Stimulated activated CD4-positive, alpha-beta T cell treated with anti-CD3 and anti-CD28 coated beads, Interleukin-4, amount 100 ng/mL, for 4 hours (primary cell): ENCODE measurements around the gene SH3D21.
A peak's percentile ranks its signal among the peaks of the same experiment; 100 is the strongest.

Experiments
- DNase-seq, 2 experiments: peaks; one replicate each; pipeline ENCODE4 v3.0.0-alpha.2; 2020

SH3D21 gene

GRCh38 chr1:36303650-36304360 is 2.4 kb upstream of the SH3D21 start:
- DNase-seq: no peak

- DNase-seq: no peak
Measured at GRCh38 chr1:36304521-36304920, 1.6 kb upstream of the SH3D21 start.

DNA sequence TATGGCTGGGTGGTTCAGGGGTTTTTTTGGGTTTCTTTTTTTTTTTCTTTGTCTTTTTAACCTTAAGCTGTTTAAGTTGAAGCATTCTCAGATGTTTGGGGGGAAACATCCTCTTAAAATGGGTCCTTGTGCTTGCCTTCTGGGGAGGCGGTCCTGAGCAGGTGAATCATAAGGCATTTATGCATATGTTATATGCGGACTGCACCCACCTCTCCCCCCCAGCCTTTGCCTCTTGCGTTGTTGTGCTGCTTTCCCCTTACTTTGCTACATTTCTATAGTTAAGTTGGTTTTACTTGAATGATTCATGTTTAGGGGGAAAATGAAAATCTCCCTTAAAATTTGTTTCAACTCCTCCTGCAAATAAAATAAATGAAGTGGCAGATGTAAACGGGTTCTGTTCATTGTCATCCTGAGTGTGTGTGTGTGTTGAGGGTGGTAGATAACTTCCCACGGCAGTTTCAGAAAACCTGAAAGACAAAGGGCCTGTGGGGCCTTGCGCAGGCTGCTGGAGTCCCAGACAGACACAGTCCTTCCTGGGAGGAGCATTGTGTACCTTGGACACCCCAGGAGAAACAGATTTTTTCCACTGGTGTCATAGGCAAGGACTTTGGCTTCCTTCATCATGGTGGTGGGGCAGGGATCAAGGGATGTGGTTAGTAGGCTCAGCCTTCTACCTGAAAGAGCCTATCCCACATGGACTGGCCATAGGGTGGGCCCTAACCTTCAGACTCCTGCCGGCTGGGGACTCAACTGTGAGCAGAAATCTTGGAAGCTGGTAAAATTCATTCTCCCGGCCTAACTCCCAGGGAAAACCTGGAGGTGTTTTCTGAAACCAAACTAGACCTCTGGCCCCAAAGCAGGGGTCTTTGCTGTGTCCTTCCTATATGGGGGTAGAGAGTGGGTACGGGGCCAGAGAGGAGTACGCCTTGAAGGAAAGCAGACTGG is 926 bp upstream of the SH3D21 start:
- peak in 1 of 2 experiments; percentile 38 for DNase-seq

DNA sequence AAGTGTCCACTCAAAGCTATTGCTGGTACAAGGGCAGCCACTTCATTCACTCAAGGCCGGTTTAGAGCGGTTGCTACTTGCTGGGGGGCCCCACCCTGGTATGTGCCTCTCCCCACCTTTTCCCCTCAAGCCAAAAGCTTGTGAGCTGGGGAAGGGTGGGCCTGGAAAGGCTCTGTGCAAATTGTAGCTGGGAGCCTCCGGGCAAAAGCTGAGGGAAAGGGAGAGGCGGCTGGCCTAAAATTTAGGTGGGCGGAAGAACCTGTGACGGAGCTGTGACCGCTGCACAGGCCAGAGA is 306 bp upstream of the SH3D21 start:
- DNase-seq: no peak

DNA sequence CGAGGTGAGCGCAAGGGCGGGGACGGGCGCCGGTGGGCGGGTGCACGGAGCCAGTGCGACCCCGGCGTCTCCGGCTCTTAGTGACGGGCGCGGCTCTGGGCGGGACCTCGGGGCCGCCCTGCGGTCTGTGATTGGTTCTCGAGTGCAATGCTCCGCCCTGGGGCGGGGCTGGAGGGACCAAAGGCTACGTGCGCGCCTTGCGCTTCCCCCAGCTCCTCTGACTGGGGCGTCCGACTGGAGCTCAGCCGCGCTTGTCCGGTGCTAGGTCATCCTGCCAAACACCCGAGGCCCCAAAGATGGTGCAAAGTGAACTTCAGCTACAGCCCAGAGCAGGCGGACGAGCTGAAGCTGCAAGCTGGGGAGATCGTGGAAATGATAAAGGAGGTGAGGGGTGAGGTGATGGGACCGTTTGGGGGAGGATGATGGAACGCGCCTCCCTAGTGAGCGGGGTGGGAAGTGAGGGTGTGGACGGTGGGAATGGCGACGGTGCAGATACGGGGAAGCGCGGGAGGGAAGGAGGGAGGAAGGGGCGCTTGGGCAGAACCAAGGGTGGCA is 811 bp downstream of the SH3D21 start:
- peak; percentile 89 to 91 for DNase-seq

DNA sequence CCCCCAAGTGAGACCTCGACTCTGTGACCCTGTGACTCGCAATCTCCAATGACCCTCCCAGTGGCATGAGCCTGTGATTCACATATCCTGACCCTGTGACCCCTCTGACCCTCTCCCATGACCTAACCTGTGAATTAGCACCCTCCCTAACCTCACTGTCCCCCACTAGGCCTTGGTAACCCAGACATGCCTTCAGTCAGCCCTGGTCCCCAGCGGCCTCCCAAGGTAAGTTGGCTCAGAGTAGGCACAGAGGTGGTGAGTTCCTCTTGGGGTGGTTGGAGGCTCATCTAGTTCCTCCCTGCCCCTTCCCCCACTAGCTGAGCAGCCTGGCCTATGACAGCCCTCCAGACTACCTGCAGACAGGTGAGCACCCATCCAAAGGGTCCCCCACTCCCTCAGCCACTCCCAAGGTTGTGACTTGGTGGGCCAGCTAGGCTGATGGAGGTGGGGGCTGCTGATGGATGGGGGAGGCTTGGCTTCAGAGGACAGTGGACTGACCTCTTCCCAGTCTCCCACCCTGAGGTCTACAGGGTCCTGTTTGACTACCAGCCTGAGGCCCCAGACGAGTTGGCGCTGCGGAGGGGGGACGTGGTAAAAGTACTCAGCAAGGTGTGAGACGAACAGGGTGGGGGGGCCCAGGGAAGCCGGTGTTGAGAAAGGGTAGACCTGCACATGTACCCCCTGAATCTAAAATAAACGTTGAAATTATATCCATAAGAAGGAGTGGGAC is 1.6 kb downstream of the SH3D21 start:
- no peak for DNase-seq

DNA sequence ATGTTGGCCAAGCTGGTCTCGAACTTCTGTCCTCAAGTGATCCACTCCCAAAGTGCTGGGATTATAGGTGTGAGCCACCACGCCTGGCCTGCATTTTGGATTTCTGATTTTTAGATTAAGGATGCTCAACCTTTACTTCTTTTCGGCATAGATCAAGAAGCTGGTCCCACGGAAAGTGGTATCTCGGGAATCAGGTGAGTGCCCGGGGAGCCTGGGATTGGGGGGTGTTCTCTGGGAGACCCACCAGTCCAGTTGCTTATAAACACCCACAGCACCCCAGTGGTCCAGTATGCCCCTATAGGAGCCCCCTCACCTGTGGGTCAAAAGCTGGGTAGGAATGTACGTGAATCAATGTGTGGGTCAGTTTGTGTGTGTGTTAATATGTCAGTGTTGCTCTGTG is 3.2 kb downstream of the SH3D21 start:
- DNase-seq: no peak

GRCh38 chr1:36320291-36320761 is 14.2 kb downstream of the SH3D21 start:
- no peak for DNase-seq

- DNase-seq: no peak
Measured at GRCh38 chr1:36320767-36321118, 14.6 kb downstream of the SH3D21 start.

GRCh38 chr1:36321119-36321951 is 15.2 kb downstream of the SH3D21 start:
- DNase-seq: peak; percentile 14 to 44

DNA sequence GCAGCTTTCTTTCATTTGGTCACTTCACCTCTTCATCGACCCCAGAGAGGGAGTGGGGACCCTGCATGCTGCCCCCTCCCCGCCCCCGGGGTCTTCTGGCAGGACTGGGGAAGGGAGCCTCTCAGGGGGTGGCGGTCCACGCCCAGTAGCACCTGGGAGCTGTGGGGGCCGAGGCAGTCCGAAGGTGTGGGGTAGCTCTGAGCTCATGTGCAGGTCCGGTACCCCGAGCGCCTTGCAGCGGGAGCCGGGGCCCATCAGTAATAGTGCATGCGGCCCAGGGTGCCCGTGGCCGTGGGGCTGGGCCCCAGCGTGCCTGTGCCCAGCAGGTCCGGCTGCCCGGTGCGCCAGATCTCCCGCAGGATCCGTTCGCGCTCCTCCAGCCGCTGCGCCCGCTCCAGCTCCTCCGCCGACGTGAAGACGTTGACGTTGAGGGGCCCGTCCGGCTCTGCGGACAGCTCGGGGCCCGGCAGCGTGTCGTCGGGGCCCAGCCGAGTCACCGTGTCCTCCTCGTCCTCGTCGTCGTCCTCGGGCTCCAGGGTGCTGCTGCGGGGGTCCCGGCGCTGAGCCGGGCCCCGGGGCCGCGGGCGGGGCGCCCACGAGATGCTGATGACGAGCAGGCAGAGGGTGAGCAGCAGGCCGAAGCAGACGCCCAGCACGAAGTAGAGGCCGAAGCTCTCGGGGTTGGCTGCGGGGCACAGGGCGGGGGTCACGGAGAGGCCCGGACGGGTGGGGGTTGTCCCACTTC is 16.0 kb downstream of the SH3D21 start:
- DNase-seq: no peak

DNA sequence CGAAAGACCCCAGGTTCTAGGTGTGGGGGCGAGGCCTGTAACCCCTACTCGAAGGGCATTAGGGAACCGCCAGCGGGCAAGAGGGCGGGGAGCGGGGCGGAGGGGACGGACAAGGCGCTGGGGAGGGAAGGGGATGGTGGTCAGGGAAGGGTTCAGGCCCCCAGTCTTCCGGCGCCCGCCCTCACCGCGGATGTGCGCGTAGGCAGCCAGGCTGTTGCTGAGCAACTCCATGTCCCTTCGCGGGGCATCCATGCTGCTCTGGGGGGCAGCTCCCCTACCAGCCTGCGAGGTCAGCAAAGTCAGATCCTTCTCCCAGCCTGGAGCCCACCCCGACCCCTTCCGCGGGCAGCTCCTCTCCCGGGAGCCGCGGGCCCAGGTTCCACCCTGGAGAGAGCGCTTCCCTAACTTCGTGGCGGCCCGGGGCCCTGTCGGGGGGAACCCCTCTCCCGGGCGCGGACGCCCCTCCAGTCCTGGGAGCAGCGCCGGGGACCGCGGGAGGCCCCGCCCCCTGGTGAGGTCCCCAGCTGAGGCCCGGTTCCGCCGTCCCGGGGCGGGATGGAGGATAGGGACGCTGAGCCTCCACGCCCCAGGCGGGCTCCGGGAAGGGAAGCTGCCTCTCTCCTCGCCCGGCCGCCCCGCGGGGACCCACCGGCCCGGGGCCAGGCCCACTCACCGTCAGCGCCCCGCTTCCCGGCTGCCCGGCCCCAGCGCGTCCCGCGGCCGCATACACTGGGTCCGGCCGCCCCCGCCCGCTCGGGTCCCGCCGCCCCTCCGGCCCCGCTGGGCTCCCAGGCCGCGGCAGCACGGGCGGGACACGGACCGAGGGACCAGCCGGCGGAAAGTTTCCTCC is 16.8 kb downstream of the SH3D21 start:
- peak in 1 of 2 experiments; percentile 33 for DNase-seq

DNA sequence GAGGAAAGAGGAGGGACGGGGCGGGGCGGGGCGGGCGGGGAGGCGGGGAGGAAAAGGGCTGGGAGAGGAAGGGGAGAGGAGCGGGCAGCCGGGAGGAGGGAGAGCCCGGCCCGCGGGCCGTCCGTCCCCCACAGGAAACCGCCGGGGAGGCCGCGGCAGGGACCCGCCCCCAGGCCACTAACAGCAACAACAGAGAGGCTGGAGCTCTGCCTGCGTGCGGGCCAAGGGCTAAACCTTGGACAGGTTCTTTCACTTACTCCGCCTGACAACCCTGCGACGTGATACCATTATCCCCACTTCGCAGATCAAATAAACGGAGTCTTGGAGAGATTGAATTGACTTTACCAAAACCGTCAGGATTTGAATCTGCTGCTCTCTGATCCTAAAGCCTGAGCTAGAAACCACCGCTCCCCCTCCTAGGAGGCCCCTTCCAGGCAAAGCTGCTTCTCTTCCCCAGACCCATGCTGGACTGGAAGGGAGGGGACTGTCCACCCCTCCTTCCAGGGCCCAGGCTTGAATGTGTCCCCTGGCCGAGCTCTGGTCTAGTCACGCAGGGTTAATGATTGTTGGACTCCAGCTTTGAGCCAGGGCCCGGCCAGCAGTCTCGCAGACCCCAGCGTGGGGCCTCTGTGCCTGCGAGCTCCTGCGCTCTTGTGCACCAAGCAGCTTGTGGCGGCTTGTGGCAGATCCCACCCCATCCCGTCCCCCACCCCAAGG is 17.6 kb downstream of the SH3D21 start, which contains the start of gene EVA1B:
TSS of gene EVA1B (minus strand) at position 10 of the 717 bp plus-strand sequence. CDS start 608 bp downstream, outside the sequence.
- DNase-seq: peak; percentile 27 to 37

- no peak for DNase-seq
Measured at GRCh38 chr1:36324353-36324703, 18.2 kb downstream of the SH3D21 start.

GRCh38 chr1:36326499-36326898 is 20.3 kb downstream of the SH3D21 start:
- DNase-seq: no peak

DNA sequence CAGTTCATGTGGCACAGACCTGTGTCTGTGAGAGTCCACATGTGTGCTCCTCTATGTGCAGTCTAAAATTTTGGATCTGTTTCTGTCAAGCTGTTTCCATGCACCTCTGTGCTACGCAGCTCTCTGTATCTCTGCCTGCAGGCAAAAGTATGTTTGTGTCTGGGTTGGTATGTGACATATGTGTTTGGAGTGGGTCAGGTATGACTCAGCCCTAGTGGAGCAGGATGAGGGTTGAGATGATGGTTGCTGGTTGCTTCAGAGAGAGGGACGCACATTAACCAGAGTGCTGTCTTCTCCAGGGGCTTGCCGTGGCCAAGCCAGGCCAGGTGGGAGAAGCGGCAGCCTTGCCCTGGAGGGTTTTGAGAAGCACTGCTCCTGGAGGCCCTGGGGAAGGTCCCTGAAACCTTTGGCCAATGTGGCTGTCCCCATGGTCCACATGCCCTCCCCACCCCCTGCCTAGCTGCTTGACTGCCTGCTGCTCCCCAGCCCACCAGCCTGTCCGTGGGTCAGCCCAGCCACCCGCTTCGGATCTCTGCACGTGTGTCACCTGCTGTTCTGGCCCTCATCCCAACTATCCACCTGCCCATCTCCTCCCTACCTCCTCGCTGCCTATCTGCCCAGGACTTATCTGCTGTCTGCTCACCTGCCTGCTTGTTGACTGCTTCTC is 21.4 kb downstream of the SH3D21 start:
- no peak for DNase-seq

DNA sequence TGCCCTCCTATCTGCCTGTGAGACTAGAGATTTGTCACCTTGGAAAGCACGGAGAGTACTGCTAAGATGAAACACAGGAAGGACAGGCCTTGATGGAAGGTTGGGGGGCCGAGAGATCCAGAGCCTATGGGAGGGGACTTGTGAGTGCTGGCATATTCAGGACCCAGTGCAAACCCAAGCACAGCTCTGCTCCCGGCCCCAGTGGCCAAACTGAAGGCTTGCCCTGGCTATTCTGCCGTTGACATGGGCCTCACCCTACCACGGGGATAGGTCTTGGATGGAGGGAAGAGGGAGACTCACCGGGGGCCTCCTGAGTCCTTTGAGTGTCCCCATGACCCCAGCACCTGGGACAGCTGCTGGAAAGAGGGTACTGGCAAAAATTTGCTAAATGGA is 21.9 kb downstream of the SH3D21 start:
- DNase-seq: no peak

DNA sequence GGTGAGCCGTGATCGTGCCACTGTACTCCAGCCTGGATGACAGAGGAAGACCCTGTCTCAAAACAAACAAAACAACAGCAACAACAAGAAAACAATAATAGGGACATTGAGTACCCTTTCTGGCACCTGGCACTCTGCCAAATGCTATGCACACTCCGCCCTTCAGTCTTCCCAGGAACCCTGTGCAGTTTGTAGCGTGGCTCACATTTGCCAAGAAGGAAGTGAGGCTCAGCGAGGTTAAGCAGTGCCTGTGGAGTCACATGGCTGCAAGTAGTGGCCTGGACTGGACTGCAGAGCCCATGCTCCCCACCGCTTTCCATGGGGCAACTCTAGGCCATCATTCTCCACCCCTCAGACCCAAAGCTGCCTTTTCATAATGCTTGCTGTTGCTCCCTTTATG is 22.5 kb downstream of the SH3D21 start:
- no peak for DNase-seq

DNA sequence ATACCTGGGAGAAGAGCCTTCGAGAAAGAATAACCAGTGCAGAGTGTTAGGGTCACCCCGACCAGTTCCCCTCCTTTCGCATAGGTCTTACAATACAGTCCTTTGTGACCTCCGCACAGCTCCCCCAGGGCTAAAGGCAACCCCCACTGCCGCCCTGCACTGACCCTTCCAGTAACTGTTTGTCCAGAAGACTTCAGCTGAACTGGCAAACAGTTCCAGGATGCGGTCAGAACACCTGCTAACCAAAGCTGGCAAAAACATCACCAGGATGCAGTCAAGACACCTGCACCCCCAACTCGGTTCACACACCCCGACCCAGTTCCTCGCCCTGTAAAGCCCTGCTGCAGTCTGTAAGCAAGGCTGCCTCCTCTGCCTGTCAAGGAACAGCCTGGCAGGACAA is 23.6 kb downstream of the SH3D21 start:
- DNase-seq: no peak
